GM12872 (cell line): Measurements from ENCODE around the gene SDK1.

Experiments used
- TF ChIP-seq, protein P1 (sequence below): IDR thresholded peaks from 3 replicates; pipeline ENCODE4 v1.5.1; 2011; ENCODE audit warnings: low read depth, mild to moderate bottlenecking, low read length, moderate library complexity; ENCODE audit not compliant: insufficient read depth

The SDK1 gene

GRCh38 chr7:3436746-3437145 is 135.7 kb downstream of the SDK1 start:
- TF ChIP-seq, protein P1, sequence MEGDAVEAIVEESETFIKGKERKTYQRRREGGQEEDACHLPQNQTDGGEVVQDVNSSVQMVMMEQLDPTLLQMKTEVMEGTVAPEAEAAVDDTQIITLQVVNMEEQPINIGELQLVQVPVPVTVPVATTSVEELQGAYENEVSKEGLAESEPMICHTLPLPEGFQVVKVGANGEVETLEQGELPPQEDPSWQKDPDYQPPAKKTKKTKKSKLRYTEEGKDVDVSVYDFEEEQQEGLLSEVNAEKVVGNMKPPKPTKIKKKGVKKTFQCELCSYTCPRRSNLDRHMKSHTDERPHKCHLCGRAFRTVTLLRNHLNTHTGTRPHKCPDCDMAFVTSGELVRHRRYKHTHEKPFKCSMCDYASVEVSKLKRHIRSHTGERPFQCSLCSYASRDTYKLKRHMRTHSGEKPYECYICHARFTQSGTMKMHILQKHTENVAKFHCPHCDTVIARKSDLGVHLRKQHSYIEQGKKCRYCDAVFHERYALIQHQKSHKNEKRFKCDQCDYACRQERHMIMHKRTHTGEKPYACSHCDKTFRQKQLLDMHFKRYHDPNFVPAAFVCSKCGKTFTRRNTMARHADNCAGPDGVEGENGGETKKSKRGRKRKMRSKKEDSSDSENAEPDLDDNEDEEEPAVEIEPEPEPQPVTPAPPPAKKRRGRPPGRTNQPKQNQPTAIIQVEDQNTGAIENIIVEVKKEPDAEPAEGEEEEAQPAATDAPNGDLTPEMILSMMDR = no peak

DNA sequence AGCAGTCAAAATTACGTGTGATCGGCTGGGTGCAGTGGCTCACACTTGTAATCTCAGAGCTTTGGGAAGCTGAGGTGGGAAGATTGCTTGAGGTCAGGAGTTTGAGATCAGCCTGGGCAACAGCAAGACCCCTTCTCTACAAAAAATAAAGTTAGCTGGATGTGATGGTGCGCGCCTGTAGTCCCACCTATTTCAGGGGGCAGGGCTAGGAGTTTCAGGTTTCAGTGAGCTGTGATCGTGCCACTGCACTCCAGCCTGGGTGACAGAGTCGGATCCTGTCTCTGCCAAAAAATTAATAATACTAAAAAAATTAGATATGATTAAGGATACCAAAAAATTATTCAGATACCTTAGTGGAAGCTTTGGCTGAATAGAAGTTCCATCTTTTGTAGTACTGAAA is 136.4 kb downstream of the SDK1 start:
- TF ChIP-seq, protein P1 = no peak

DNA sequence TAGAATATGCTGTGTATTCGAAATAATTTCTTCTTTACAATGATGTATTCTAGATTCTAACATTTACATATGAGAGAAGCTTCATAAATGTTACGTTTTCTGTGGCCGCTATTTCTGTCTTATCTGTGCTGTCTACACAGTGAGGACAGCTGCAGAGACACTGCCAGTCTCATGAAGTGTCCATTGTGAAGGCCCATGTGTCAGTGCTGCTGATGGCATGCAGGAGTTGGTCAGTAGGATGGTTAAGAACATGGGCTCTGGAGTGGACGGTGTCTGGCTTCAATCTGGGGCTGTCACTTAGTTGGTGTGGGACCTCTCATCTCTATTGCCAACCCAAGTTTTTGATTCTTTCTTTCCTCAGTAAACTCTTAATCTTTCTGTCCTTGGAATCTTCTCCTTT is 137.3 kb downstream of the SDK1 start:
- TF ChIP-seq, protein P1 = no peak

DNA sequence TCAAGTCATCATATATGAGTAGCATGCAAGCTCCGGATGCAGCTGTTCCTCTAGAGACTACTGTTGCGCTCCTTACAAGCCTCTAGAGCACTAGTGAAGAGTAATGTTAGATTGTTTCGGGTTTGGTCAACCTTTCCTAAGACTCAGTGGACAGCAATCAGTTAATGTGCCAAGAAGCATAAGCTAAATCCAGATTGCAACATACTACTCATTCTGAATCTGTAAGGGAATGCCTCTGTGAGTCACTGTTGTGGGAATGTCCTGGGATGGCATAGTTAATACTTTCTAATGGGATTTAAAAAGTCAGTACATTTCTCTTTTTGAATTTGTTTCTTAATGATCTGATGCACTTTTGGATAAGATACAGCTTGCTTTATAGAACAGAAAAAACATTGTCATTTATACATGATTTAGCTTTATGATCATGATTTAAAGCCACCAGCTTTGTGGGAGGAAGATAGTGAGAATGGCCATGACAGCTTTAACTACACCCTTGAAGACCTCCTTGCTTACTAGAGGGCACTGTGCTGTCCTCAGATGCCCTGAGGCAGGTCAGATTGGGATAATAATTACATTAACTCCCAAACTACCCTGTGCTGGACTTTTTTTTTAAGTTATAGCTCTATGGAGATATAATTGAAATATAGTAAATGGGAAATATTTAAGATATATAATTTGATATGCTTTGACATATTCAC is 138.4 kb downstream of the SDK1 start:
- TF ChIP-seq, protein P1 = no peak

- TF ChIP-seq, protein P1 = no peak
Observed at GRCh38 chr7:3440509-3440908, 139.5 kb downstream of the SDK1 start.

DNA sequence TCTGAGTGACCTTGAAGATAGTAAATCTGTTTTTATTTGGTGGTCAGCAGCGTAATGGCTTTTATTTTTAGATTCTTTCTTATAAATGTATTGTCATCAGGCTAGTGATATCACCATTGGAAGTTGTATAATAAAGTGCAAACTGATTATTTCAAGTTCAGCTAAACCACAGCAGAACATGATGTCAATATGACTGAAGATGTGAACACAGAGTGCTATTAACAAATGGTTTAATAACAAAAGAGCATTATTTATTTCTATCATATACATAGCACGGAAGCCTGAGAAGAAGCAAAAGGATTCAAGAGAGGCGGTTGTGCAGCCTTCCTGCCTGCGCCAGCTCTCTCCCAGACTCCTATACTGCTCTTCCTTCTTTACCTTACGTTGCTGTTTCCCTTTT is 142.7 kb downstream of the SDK1 start:
- TF ChIP-seq, protein P1 = no peak

DNA sequence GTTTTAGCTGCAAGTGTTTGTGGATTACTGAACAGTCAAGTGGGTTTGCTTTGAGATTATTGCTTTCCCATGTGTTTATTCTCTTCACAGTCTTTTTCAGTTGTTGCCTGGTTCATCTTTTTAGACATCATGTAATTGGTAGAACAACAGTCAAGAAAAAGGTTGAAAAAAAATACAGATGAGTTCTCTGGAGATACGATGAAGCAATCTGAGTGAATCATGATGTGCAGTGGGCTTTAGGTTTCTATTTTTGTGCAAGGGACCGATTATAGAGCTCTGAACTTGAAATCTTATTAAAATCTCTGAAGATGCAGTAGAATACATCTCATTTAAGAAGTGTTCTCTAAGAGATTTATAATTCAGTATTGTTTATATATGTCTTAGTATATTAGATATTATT is 145.7 kb downstream of the SDK1 start:
- TF ChIP-seq, protein P1 = no peak

DNA sequence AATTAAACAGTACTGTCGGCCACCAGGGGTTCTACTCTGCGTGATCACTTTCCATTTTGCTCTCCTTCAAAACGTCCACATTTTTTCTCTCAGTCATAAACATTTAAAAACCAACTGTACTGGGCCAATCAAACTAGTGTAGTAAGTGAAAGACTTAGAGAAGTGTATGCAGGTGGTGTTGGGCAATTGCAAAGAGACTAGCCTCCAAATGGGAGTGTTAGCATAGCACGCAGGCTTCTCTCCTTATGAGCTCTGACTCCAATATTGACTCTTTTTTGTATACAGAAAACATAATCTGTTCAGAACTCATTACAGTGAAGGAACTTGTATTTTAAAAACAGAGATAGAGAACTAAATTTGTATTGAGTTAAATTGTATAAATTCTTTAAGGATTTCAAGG is 150.6 kb downstream of the SDK1 start:
- TF ChIP-seq, protein P1 = no peak
